NCI-H146 (cell line): ENCODE results near the gene IVD.
A peak's percentile ranks its signal among the peaks of the same experiment; 100 is the strongest.

Experiments used
- DNase-seq: peaks from one replicate; lab custom pipeline; 2025; lab: John Stamatoyannopoulos, UW

IVD gene

DNA sequence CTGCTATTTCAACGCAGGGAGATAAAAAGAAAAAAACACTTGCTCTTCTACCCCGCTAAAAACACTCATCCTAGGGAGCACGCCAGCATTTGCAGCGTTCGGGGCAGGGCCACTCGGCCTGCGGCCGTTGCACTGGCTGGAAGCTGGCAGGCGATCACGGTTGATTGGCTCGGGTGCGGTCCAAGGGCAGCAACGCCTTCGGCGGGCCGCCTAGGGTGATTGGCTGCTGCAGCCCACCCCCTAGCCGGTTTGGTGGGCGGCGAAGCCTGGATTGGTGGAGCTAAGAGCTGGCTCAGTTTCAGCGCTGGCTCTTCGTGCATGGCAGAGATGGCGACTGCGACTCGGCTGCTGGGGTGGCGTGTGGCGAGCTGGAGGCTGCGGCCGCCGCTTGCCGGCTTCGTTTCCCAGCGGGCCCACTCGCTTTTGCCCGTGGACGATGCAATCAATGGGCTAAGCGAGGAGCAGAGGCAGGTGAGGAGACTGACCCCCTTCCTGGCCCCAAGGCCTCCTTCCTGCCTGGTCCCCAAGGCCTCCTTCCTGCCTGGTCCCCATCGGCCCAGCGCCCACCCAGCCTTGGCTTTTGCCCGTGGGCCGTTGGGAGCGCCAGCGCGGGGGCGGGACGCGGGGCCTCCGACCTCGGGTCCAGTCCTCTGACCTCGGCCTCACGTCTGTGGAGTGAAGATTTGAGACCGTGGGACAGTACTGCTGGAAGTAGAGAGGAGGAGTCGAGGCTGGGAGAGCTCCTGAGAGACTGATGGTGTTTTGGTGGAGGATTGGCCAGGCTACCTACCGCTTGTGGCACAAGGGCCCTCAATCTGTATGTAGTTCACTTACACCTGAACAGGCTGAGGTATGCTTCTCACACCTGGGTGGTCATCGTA lies at the start of gene IVD:
Gene IVD, plus strand, starts transcription at position 295 of the 881 bp plus-strand sequence. Its CDS starts 33 bp downstream, at position 328.
- DNase-seq, result peak; percentile 91

DNA sequence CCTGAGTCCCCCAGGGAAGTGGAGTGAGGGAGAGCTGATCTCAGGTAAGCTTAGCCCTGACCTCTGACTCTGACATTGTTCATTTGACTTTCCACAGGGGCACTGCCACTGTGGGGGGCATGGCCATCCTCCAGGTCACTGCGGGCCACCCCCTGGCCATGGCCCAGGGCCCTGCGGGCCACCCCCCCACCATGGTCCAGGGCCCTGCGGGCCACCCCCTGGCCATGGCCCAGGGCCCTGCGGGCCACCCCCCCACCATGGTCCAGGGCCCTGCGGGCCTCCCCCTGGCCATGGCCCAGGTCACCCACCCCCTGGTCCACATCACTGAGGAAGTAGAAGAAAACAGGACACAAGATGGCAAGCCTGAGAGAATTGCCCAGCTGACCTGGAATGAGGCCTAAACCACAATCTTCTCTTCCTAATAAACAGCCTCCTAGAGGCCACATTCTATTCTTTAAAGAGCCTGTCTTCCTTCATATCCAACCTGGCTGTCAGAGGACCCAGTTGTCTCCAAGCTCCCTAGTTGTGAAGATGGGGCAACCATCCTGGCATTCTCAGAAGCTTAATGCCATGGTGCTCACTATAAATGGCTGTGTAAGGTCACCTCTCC lies 49.5 kb upstream of the IVD start:
- no peak for DNase-seq

DNA sequence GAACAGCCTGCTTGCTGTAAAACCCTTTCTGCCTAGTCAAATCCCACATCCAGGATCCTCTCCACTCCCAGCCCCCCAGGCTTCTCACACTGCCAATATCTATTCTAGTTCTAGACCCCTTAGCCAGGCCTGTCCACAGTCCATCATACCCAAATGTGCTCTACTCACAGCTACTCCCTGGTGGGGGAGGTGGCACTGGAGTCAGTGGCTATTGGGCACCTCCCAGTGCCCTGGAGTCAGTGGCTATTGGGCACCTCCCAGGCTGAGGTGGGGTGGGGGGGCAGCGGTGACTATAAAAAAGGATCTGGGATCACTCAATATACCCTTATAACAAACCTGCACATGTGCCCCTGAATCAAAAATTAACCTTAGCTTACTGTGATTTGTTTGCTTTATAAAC lies 48.3 kb upstream of the IVD start:
- no peak for DNase-seq

DNA sequence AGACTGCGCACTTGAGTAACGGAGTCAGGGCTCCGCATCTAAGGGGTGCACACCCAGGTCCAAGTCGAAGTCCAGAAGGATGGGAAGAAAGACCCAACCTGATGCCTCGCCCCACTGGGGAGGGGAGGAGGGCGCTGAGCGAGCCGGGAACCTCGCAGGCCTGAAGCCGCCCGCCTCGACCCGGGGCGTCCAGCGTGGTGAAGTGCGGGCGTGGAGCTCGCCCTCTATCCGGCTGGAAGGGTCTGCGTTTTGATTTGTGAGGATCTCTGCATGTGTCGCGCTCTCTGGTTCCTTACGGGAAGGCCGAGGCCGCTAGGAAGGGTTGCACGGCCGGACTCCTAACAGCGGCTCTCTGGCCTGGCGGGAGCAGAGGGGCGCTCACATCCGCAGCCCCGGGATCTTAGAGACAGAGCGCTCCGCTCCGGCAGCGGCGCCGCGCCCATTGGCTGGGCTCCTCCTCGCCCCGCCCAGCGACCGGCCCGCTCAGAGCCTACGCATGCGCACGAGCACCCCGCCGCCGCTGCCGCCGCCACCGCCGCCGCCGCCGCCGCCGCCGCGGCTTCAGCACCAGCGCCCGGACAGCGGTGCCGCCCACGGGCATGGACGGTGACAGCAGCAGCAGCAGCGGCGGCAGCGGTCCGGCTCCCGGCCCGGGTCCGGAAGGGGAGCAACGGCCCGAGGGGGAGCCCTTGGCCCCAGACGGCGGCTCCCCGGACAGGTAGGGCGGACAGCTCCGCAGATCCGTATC lies 47.7 kb upstream of the IVD start, which contains the start of gene DISP2:
Gene DISP2, plus strand, starts transcription at position 497 of the 748 bp plus-strand sequence. Its CDS starts 103 bp downstream, at position 600.
- peak; percentile 82 for DNase-seq

DNA sequence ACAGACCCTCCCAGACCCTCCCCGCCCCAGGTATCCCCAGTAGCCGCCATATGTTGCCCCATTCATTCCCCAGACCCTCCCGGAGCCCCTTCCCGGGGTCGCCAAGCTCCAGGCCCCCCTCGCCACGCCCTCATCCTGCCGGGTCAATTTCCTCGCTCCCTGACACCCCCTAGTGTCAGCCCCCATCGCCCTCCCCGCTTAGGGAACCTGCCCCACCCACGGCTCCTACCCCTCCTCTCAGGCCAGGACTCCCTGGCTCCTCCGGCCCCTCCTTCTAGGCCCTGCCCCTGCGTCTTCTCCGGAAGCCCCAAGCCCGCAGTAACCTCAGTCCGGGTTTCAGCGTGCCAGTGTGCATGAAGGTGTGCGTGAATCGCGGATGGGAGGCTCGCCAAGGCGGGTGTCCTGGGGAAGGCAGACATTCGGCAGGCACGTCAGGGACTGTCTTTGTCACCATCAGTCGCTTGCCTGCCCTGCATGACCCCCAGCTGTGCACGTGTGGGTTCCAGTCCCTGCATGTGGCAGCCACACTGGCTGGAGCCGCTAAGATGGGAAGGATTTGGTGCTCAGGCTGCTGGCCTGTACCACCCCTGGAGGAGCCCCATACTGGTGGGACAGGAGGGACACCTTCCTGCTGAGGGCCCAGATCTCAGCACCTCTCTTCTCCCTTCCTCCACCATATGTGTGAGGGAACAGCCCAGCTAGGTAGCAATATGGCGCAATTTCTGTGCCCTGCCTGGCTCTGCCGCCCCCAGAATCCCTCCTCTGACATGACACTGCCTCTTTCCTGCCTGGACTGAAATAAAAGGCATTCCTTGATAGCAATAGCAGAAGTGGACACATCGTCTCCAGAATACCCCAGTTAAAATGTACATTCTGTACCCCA lies 46.9 kb upstream of the IVD start:
- peak; percentile 50 for DNase-seq

DNA sequence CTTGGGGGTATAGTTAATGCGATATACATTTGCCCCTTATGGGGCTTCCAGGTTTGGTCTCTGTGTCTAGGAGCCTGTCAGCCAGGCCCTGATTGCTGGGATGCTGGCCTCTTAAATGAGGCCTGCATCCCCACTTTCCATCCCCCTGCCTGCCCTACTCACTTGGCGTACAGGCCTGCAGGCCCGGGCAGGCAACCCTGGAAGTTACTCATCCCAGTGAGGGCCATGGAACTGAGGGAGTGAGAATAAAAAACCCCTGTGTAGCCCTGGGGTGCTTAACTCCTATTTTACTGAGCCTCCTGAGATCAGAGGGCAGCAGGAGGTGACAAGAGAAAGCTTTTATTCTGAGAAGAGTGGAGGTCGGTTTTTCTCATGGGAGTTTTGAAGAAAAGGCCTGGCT lies 45.6 kb upstream of the IVD start:
- no peak for DNase-seq

DNA sequence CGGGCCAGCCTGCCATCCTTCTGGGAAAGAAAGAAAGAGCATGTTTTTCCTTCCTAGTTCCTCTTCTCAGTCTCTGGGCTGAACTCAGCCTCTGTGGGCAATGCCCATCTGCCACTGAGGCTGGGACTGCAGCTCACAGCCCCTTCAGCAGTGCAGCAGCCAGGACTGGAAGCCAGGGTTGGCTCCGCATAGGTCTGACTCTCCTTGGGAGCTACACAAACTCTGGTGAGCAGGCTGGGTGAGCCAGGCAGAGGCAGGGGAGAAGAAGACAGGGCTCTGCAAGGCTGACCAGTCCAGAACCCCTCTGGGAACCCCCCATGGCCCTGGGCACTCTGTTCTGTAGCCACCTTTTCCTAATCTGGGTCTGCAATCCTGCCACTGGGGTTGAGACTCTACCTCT lies 44.0 kb upstream of the IVD start:
- no peak for DNase-seq

DNA sequence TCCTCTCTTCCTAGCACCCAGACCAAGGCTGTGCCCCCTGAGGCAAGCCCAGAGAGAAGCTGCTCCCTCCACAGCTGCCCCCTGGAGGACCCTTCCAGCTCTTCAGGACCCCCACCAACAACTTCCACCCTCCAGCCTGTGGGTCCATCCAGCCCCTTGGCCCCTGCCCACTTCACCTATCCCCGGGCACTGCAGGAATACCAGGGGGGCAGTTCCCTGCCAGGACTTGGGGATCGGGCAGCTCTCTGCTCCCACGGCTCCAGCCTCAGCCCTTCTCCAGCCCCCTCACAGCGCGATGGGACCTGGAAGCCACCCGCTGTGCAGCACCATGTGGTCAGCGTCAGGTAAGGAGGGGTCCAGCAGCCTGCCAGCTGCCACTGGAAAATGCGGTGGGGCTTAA lies 42.0 kb upstream of the IVD start:
- DNase-seq, result no peak

DNA sequence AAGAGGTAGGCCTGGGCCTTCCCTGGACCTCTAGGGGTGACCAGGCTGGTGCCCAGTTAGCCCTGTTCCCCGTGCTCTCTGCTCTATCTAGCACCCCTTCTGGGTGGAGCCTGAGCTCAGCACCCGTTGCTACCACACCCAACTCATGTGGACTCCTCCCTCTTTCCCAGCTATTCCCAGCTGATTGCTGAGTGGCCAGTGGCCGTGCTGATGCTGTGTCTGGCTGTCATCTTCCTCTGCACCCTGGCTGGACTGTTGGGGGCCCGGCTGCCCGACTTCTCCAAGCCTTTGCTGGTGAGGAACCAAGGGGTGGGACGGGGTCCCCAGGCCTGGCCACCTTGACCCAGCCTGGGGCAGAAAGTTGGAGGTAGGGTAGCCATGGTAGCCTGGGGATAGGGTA lies 41.3 kb upstream of the IVD start:
- DNase-seq, result no peak

DNA sequence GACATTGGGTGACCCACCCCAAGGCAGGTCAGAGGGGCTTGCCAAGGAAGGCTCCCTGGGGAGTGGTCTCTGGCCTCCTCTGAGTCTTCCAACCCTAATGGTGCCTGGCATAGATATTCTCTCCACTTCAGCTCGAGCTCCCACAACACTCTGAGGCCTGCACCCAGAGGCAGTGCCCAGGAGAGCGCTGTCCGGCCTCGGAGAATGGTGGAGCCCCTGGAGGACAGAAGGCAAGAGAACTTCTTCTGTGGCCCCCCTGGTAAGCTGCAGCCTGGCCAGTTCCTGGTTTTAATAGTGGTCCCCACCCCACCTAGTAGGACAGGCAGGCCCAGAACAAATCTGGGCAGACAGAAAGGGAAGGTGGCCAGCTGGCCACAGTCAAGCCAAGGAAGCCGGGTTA lies 40.6 kb upstream of the IVD start:
- DNase-seq, result no peak

DNA sequence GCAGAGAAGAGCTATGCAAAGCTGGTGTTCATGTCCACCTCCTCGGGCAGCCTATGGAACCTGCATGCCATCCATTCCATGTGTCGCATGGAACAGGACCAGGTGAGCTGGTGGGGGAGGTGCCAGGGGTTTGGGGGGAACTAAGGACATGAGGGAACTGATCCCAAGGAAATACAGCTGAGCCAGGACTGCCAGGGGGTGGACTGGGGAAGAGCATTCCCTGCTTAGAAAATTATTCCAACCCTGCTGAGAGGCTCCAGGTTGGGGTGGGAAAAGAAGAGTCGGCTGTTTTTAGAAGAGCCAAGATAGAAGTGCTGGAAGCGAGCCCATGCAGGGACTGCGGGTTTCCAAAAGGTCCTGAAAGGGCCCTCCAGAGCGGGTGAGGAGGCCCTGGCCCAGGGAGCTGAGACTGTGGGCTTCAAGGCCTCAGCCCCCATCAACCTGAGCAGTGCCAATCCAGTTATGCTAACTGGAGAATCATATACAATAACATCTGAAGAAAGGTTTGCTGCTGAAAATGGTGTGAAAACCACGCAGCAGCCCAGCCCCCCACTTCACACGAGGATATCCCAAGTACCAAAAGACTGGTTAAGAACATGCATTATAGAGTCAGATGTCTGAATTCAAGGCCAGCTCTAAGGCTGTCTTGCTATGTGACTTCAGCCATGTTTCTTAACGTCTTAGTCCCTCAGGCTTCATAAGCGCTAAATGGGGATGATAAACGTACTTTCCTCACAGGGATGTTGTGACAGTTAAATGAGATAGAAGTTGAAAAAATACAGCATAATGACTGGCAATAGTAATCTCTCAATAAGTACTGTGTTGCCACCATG lies 39.8 kb upstream of the IVD start:
- DNase-seq, result no peak

DNA sequence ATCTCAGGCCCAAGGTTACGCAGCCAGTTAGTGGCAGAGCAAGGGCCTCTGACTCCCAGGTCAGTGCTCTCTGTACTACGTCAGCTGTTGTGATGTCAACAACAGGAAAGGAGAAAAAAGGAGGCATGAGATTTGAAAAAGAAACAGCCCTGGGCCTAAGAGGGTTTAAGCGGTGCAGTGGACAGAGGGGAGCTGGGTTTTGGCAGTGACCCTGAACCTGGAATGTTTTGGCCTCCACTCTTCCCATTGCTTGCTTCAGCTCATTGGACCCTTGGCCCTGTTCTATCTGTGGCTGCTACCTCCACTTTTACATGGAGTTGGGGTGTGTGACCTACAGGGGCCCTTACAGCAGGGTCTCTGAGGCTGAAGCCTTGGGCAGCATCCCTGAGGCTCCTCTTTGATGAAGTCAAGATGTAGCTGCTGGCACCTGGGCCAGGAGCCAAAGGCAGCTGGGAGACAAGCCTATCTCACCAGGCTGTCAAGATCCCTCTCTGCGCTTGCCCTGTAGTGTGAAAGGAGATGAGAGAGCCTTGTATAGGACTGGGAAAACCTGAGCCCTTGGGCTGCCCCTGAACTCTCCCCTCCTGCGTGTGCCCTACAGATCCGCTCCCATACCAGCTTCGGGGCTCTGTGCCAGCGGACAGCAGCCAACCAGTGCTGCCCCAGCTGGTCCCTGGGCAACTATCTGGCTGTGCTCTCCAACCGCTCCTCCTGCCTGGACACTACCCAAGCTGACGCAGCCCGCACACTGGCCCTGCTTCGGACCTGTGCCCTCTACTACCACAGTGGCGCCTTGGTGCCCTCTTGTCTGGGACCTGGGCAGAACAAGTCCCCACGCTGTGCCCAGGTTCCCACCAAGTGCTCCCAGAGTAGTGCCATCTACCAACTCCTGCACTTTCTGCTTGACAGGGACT lies 38.9 kb upstream of the IVD start:
- no peak for DNase-seq

DNA sequence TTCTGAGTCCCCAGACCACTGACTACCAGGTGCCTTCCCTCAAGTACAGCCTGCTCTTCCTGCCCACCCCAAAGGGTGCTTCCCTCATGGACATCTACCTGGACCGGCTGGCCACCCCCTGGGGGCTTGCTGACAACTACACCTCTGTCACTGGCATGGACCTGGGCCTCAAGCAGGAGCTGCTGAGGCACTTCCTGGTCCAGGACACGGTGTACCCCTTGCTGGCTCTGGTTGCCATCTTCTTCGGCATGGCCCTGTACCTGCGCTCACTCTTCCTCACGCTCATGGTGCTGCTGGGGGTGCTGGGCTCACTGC lies 38.3 kb upstream of the IVD start:
- no peak for DNase-seq

DNA sequence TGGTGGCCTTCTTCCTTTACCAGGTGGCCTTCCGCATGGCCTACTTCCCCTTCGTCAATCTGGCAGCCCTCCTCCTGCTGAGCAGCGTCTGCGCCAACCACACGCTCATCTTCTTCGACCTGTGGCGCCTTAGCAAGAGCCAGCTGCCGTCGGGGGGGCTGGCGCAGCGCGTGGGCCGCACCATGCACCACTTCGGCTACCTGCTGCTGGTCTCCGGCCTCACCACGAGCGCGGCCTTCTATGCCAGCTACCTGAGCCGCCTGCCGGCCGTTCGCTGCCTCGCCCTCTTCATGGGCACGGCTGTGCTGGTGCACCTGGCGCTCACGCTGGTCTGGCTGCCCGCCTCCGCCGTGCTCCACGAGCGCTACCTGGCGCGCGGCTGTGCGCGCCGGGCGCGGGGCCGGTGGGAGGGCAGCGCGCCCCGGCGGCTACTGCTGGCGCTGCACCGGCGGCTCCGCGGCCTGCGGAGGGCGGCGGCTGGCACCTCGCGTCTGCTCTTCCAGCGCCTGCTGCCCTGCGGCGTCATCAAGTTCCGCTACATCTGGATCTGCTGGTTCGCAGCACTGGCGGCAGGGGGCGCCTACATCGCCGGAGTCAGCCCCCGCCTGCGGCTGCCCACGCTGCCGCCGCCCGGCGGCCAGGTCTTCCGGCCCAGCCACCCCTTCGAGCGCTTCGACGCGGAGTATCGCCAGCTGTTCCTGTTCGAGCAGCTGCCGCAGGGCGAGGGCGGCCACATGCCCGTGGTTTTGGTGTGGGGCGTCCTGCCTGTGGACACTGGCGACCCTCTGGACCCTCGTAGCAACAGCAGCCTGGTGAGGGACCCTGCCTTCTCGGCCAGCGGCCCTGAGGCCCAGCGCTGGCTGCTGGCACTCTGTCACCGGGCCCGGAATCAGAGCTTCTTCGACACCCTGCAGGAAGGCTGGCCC lies 37.6 kb upstream of the IVD start:
- DNase-seq, result peak; percentile 89

DNA sequence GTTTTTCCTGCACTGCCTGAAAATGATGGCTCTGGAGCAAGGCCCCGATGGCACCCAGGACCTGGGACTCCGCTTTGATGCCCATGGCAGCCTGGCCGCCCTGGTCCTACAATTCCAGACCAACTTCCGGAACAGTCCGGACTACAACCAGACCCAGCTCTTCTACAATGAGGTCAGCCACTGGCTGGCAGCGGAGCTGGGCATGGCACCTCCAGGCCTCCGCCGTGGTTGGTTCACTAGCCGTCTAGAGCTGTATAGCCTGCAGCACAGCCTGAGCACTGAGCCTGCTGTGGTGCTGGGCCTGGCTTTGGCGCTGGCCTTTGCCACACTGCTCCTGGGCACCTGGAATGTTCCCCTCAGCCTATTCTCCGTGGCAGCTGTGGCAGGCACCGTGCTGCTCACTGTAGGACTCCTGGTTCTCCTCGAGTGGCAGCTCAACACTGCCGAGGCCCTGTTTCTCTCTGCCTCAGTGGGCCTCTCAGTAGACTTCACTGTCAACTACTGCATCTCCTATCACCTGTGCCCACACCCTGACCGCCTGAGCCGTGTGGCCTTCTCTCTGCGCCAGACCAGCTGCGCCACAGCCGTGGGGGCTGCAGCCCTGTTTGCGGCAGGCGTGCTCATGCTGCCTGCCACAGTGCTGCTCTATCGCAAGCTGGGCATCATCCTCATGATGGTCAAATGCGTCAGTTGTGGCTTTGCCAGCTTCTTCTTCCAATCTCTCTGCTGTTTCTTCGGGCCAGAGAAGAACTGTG lies 36.7 kb upstream of the IVD start:
- no peak for DNase-seq

DNA sequence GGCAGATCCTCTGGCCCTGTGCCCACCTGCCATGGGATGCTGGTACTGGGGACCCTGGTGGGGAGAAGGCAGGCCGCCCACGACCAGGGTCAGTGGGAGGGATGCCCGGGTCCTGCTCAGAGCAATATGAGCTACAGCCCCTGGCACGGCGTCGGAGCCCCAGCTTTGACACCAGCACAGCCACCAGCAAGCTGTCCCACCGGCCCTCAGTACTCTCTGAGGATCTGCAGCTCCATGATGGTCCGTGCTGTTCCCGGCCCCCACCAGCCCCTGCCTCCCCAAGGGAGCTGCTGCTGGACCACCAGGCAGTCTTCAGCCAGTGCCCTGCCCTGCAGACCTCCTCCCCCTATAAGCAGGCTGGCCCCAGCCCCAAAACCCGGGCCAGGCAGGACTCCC lies 36.1 kb upstream of the IVD start:
- DNase-seq, result no peak

DNA sequence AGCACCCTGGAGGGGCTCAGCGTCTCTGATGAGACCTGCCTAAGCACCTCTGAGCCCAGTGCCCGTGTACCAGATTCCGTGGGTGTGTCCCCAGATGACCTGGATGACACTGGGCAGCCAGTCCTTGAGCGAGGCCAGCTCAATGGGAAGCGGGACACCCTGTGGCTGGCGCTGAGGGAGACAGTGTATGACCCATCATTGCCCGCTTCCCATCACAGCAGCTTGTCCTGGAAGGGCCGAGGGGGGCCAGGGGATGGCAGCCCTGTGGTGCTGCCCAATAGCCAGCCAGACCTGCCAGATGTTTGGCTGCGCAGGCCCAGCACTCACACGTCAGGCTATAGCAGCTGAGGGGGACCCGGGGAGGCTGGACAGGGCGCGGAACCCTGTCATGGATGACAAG lies 35.6 kb upstream of the IVD start:
- no peak for DNase-seq

DNA sequence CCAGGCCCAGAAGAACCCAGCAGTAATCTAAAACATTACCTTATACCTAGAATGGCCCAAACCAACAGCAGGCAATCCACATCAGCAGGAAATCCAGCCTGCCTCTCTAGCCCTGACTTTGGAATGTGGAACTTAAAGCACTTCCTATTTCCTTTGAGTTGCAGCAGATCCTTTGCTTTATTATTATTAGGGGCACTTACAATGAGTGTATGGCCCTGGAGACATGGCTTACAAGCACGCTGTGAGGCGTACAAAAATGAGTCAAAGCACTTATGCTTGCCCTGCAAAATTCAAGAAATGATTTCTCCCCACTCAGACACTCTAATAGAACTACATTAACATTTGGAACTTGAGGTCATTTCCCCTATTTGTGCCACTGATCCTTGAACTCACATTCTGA lies 32.6 kb upstream of the IVD start:
- DNase-seq, result no peak
